IMR-90 (cell line): ENCODE results near the gene ITPRIP. TPM values are rescaled to one million over a fixed set of nuclear protein-coding genes. Genes with fewer than 3 reads are reported as not detected.

Source experiments
- ATAC-seq: fragments of 200-7000 bp; cut with Tn5 transposase; 2 replicates; pipeline ENCODE4 v1.9.1; 2020; ENCODE audit warnings: low read depth, mild to moderate bottlenecking, moderate library complexity
- BruUV-seq: library from RNA; stranded (reverse); fragments of 400-500 nt; replicated peaks from 2 replicates; lab custom pipeline; 2021; lab: Mats Ljungman, UMichigan
- CTCF ChIA-PET: fragments of 300-600 bp; formaldehyde crosslinking; extraction: SDS; loops from one replicate; lab custom pipeline; 2021; ENCODE audit warnings: antibody characterized with exemption; lab: Yijun Ruan, JAX
- POLR2A ChIA-PET: fragments of 300-600 bp; sonication (Branson Sonifier 250); formaldehyde crosslinking; loops from one replicate; lab custom pipeline; 2022; ENCODE audit warnings: antibody characterized with exemption; ENCODE audit not compliant: unreplicated experiment; lab: Charles Lee
- DNase-seq: peaks from one replicate; pipeline ENCODE4 v3.0.0; 2013
- H2AFZ ChIP-seq: replicated peaks from 2 replicates; pipeline ENCODE3; 2013; ENCODE audit warnings: low read length, mild to moderate bottlenecking; ENCODE audit not compliant: poor library complexity
- H2AK5ac ChIP-seq: 2 replicates; pipeline ENCODE4 v1.6.1; 2013; ENCODE audit warnings: low read depth, low read length, inconsistent platforms
- H2AK9ac ChIP-seq: replicated peaks from 2 replicates; pipeline ENCODE3; 2013; ENCODE audit warnings: mild to moderate bottlenecking, low read depth, low read length, moderate library complexity; ENCODE audit not compliant: poor library complexity
- H2BK120ac ChIP-seq: 2 replicates; pipeline ENCODE4 v1.6.1; 2013; ENCODE audit warnings: low read depth, low read length, inconsistent platforms
- H2BK15ac ChIP-seq: 3 replicates; pipeline ENCODE4 v1.6.1; 2013; ENCODE audit warnings: low read depth, low read length, inconsistent platforms
- H2BK20ac ChIP-seq: 2 replicates; pipeline ENCODE4 v1.6.1; 2013; ENCODE audit warnings: low read depth, mild to moderate bottlenecking, inconsistent platforms, low read length, moderate library complexity
- H2BK5ac ChIP-seq: 2 replicates; pipeline ENCODE4 v1.6.1; 2013; ENCODE audit warnings: mild to moderate bottlenecking, low read depth, low read length, inconsistent platforms; ENCODE audit not compliant: poor library complexity, severe bottlenecking
- H3K14ac ChIP-seq: replicated peaks from 2 replicates; pipeline ENCODE4 v1.6.1; 2013; ENCODE audit warnings: low read depth, low read length, inconsistent platforms
- H3K18ac ChIP-seq: 2 replicates; pipeline ENCODE4 v1.6.1; 2013; ENCODE audit warnings: low read depth, low read length, control low read depth
- H3K23ac ChIP-seq: 2 replicates; pipeline ENCODE4 v1.6.1; 2013; ENCODE audit warnings: low read depth, low read length, inconsistent platforms
- H3K27ac ChIP-seq: 2 replicates; pipeline ENCODE4 v1.5.1; 2013; ENCODE audit warnings: mild to moderate bottlenecking, control low read depth, low read length; ENCODE audit not compliant: insufficient read depth
- H3K27me3 ChIP-seq: 2 replicates; pipeline ENCODE4 v1.6.1; 2013; ENCODE audit warnings: low read length; ENCODE audit not compliant: control insufficient read depth, insufficient read depth
- H3K36me3 ChIP-seq: 2 replicates; pipeline ENCODE4 v1.6.1; 2013; ENCODE audit warnings: low read length, mixed read lengths; ENCODE audit not compliant: control insufficient read depth, insufficient read depth
- H3K4ac ChIP-seq: 2 replicates; pipeline ENCODE4 v1.6.1; 2013; ENCODE audit warnings: low read depth, low read length, inconsistent platforms
- H3K4me1 ChIP-seq: 2 replicates; pipeline ENCODE4 v1.6.1; 2013; ENCODE audit warnings: low read length, mixed read lengths; ENCODE audit not compliant: control insufficient read depth, insufficient read depth
- H3K4me2 ChIP-seq: 2 replicates; pipeline ENCODE4 v1.6.1; 2013; ENCODE audit warnings: low read depth, mild to moderate bottlenecking, control low read depth, low read length, moderate library complexity
- H3K4me3 ChIP-seq: 2 replicates; pipeline ENCODE4 v1.5.1; 2013; ENCODE audit warnings: low read depth, mild to moderate bottlenecking, control low read depth, low read length, moderate library complexity; ENCODE audit not compliant: insufficient read depth
- H3K56ac ChIP-seq: 2 replicates; pipeline ENCODE4 v1.6.1; 2013; ENCODE audit warnings: low read length, inconsistent platforms; ENCODE audit not compliant: insufficient read depth; ENCODE audit errors: extremely low read depth
- H3K79me1 ChIP-seq, 2 experiments: 2 replicates each; pipeline ENCODE4 v1.6.1; 2013; ENCODE audit warnings: low read length in 2 of 2, inconsistent platforms in 1 of 2, low read depth in 1 of 2
- H3K9ac ChIP-seq: 2 replicates; pipeline ENCODE4 v1.6.1; 2013; ENCODE audit warnings: low read depth, low read length, control low read depth
- H3K9me1 ChIP-seq: 2 replicates; pipeline ENCODE4 v1.6.1; 2013; ENCODE audit warnings: low read length, inconsistent platforms; ENCODE audit not compliant: insufficient read depth
- H3K9me3 ChIP-seq: 2 replicates; pipeline ENCODE4 v1.6.1; 2013; ENCODE audit warnings: low read length; ENCODE audit not compliant: control insufficient read depth, insufficient read depth
- H4K20me1 ChIP-seq: 2 replicates; pipeline ENCODE4 v1.6.1; 2013; ENCODE audit warnings: low read length, inconsistent platforms; ENCODE audit not compliant: insufficient read depth
- H4K5ac ChIP-seq: 2 replicates; pipeline ENCODE4 v1.6.1; 2013; ENCODE audit warnings: mild to moderate bottlenecking, low read depth, low read length, control low read depth
- H4K8ac ChIP-seq, 2 experiments: 2 replicates each; pipeline ENCODE4 v1.6.1; 2013; ENCODE audit warnings: low read depth in 2 of 2, low read length in 2 of 2, control low read depth in 1 of 2, inconsistent platforms in 1 of 2
- H4K91ac ChIP-seq: 2 replicates; pipeline ENCODE4 v1.6.1; 2013; ENCODE audit warnings: low read depth, low read length, inconsistent platforms; ENCODE audit not compliant: insufficient read depth
- BHLHE40 ChIP-seq: fragments of 150-350 bp; IDR thresholded peaks from 2 replicates; pipeline ENCODE4 v1.6.1; 2016; ENCODE audit warnings: mild to moderate bottlenecking, low read depth, low read length
- CEBPB ChIP-seq: IDR thresholded peaks from 2 replicates; pipeline ENCODE4 v1.6.1; 2012; ENCODE audit warnings: low read depth, low read length, improper control_type of control experiment
- CHD1 ChIP-seq: IDR thresholded peaks from 2 replicates; pipeline ENCODE4 v1.6.1; 2012; ENCODE audit warnings: low read depth, low read length, improper control_type of control experiment
- ELK1 ChIP-seq: fragments of 150-350 bp; IDR thresholded peaks from 2 replicates; pipeline ENCODE4 v1.6.1; 2016; ENCODE audit warnings: low read depth, mild to moderate bottlenecking, low read length, moderate library complexity, borderline replicate concordance
- FOS ChIP-seq: fragments of 150-350 bp; IDR thresholded peaks from 2 replicates; pipeline ENCODE4 v1.6.1; 2016; ENCODE audit warnings: low read depth, low read length
- MAFK ChIP-seq: IDR thresholded peaks from 2 replicates; pipeline ENCODE4 v1.6.1; 2012; ENCODE audit warnings: low read depth, low read length, improper control_type of control experiment
- MAZ ChIP-seq: IDR thresholded peaks from 2 replicates; pipeline ENCODE4 v1.6.1; 2012; ENCODE audit warnings: low read depth, mild to moderate bottlenecking, low read length, improper control_type of control experiment, moderate library complexity, borderline replicate concordance
- MXI1 ChIP-seq: IDR thresholded peaks from 2 replicates; pipeline ENCODE4 v1.6.1; 2012; ENCODE audit warnings: low read depth, mild to moderate bottlenecking, low read length, moderate library complexity, borderline replicate concordance
- NFE2L2 ChIP-seq: fragments of 150-350 bp; IDR thresholded peaks from 2 replicates; pipeline ENCODE4 v1.6.1; 2016; ENCODE audit warnings: low read depth, mild to moderate bottlenecking, low read length
- POLR2A ChIP-seq: IDR thresholded peaks from 2 replicates; pipeline ENCODE4 v1.6.1; 2012; ENCODE audit warnings: mild to moderate bottlenecking, low read depth, low read length
- RAD21 ChIP-seq: IDR thresholded peaks from 2 replicates; pipeline ENCODE4 v1.6.1; 2012; ENCODE audit warnings: low read length, improper control_type of control experiment
- RCOR1 ChIP-seq: IDR thresholded peaks from 2 replicates; pipeline ENCODE4 v1.6.1; 2012; ENCODE audit warnings: mild to moderate bottlenecking, low read length, improper control_type of control experiment; ENCODE audit not compliant: insufficient replicate concordance
- RFX5 ChIP-seq: IDR thresholded peaks from 2 replicates; pipeline ENCODE4 v1.8.0; 2012; ENCODE audit warnings: low read depth, mild to moderate bottlenecking, low read length, moderate library complexity
- SMC3 ChIP-seq: fragments of 150-350 bp; IDR thresholded peaks from 2 replicates; pipeline ENCODE4 v1.6.1; 2016; ENCODE audit warnings: low read depth, mild to moderate bottlenecking, antibody characterized with exemption, low read length, moderate library complexity
- USF2 ChIP-seq: fragments of 150-350 bp; IDR thresholded peaks from 2 replicates; pipeline ENCODE4 v1.6.1; 2017; ENCODE audit warnings: mild to moderate bottlenecking, antibody characterized with exemption, low read length, low read depth
- whole genome bisulfite sequencing, 2 experiments: methylation state at CpG; one replicate each; pipeline versions ENCODE4 v1.1.5 to v1.1.7; 2013; ENCODE audit warnings: missing lambda C conversion rate in 2 of 2; ENCODE audit not compliant: insufficient read length in 1 of 2; ENCODE audit errors: extremely low coverage in 2 of 2; 5-methylcytosine and 5-hydroxymethylcytosine counted together
- dilution Hi-C: fragments of 300-500 bp; cut with HindIII; formaldehyde crosslinking; loops from one replicate; pipeline ENCODE4 v1.14.3; 2018; ENCODE audit warnings: low sequenced_read_pairs; ENCODE audit not compliant: unreplicated experiment
- in situ Hi-C: fragments of 300-500 bp; cut with MboI; formaldehyde crosslinking; loops from 3 replicates; pipeline ENCODE4 v1.14.3; 2019; ENCODE audit warnings: low sequenced_read_pairs, inconsistent platforms, mixed read lengths
- intact Hi-C: fragments of 100-400 bp; cut with micrococcal nuclease; formaldehyde crosslinking; loops from 2 replicates; pipeline ENCODE4 v1.10.0; 2022
- polyA plus RNA-seq, 3 experiments: library from polyadenylated mRNA; depleted of rRNA; stranded (reverse); fragments of >200 nt; gene quantifications; 2 replicates each; pipeline ENCODE4 v1.2.3, GENCODE V29; 2012; ENCODE audit warnings: low replicate concordance in 1 of 3
- total RNA-seq: library from RNA; depleted of rRNA; stranded (reverse); fragments of >200 nt; gene quantifications from 2 replicates; pipeline ENCODE4 v1.2.3, GENCODE V29; 2012
- TF ChIP-seq, protein P1 (sequence below): conservative IDR thresholded peaks from 2 replicates; pipeline ENCODE4 v1.5.1; 2012; ENCODE audit warnings: mild to moderate bottlenecking, low read depth, low read length, improper control_type of control experiment

Gene ITPRIP
- total and polyA plus RNA-seq, 2 of the 4 experiments (the other 2 are of a cell fraction): 7.5 to 31.9 TPM

GRCh38 chr10:104368381-104368780, 30.1 kb upstream of the ITPRIP start:
- no peak overlapping the region for H2AK5ac ChIP-seq
- no peak overlapping the region for H2BK120ac ChIP-seq
- H2AK9ac ChIP-seq: no peak overlapping the region
- H3K9ac ChIP-seq: no peak overlapping the region
- H3K23ac ChIP-seq: no peak overlapping the region
- ChIA-PET POLR2A (no interaction called here), CTCF (interaction anchor here (0.7 kb wide), 1 partner anchor 77 kb away, joined by 3 read pairs; no protein-coding TSS in a partner anchor)
- no TSS peak for BruUV-seq
- no peak overlapping the region for H3K14ac ChIP-seq
- H3K27ac ChIP-seq: no peak overlapping the region
- H3K4ac ChIP-seq: no peak overlapping the region
- H3K4me2 ChIP-seq: no peak overlapping the region
- H2BK15ac ChIP-seq: no peak overlapping the region
- H4K20me1 ChIP-seq: no peaks in the 10 kb centered on the region
- H2BK5ac ChIP-seq: no peak overlapping the region
- ATAC-seq (no peak), DNase-seq (no peak)
- H3K18ac ChIP-seq: no peak overlapping the region
- 17% methylated on average over 1 of the region's 2 CpGs; no CpG with 5 or more reads in 1 of the 2 experiments for WGBS, 2 experiments
- H3K56ac ChIP-seq: no peak overlapping the region
- no peak overlapping the region for H4K5ac ChIP-seq
- H2AFZ ChIP-seq: no peak overlapping the region
- peaks cover 4% of the 10 kb centered on the region for H3K9me3 ChIP-seq
- H3K4me3 ChIP-seq: no peak overlapping the region
- H3K4me1 ChIP-seq: no peaks in the 10 kb centered on the region
- H3K36me3 ChIP-seq: no peaks in the 10 kb centered on the region
- in situ Hi-C loops (no loop called here), intact Hi-C loops (no loop called here), dilution Hi-C loops (no loop called here)
- H4K91ac ChIP-seq: no peak overlapping the region
- H2BK20ac ChIP-seq: no peak overlapping the region
- TF ChIP-seq FOS (no peak), CHD1 (no peak), RFX5 (no peak), USF2 (no peak), MAFK (no peak), RCOR1 (no peak), CEBPB (no peak), NFE2L2 (no peak), BHLHE40 (no peak), RAD21 (no peak), POLR2A (no peak), MXI1 (no peak), ELK1 (no peak), MAZ (no peak), SMC3 (no peak)
- TF ChIP-seq, protein P1, sequence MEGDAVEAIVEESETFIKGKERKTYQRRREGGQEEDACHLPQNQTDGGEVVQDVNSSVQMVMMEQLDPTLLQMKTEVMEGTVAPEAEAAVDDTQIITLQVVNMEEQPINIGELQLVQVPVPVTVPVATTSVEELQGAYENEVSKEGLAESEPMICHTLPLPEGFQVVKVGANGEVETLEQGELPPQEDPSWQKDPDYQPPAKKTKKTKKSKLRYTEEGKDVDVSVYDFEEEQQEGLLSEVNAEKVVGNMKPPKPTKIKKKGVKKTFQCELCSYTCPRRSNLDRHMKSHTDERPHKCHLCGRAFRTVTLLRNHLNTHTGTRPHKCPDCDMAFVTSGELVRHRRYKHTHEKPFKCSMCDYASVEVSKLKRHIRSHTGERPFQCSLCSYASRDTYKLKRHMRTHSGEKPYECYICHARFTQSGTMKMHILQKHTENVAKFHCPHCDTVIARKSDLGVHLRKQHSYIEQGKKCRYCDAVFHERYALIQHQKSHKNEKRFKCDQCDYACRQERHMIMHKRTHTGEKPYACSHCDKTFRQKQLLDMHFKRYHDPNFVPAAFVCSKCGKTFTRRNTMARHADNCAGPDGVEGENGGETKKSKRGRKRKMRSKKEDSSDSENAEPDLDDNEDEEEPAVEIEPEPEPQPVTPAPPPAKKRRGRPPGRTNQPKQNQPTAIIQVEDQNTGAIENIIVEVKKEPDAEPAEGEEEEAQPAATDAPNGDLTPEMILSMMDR: no peak
- H3K9me1 ChIP-seq: no peaks in the 10 kb centered on the region
- no peak overlapping the region for H4K8ac ChIP-seq
- H3K79me1 ChIP-seq: no peaks in the 10 kb centered on the region
- H3K27me3 ChIP-seq: 0 out of 2 replicates have a peak, but pooled peaks cover 2% of the 10 kb centered on the region
